HG03354 (cell line): Measurements from ENCODE around the gene C4orf51.

ENCODE experiments used
- ATAC-seq: cut with Tn5 transposase; IDR thresholded peaks from one replicate; pipeline ENCODE4 v1.9.1; 2021; ENCODE audit warnings: mild to moderate bottlenecking; ENCODE audit not compliant: unreplicated experiment, poor library complexity, severe bottlenecking

C4orf51 gene

GRCh38 chr4:145739845-145740244 is 59.9 kb downstream of the C4orf51 start:
- no peak for ATAC-seq

- no peak for ATAC-seq
Measured at GRCh38 chr4:145740806-145741205, 60.9 kb downstream of the C4orf51 start.

GRCh38 chr4:145743641-145744040 is 63.7 kb downstream of the C4orf51 start:
- no peak for ATAC-seq

- no peak for ATAC-seq
Measured at GRCh38 chr4:145755802-145756201, 75.9 kb downstream of the C4orf51 start.

- ATAC-seq: no peak
Measured at GRCh38 chr4:145756244-145756643, 76.3 kb downstream of the C4orf51 start.

GRCh38 chr4:145757188-145757587 is 77.2 kb downstream of the C4orf51 start:
- no peak for ATAC-seq

GRCh38 chr4:145760176-145760575 is 80.2 kb downstream of the C4orf51 start:
- ATAC-seq: no peak

- no peak for ATAC-seq
Measured at GRCh38 chr4:145760961-145761929, 81.3 kb downstream of the C4orf51 start.

GRCh38 chr4:145762719-145763118 is 82.8 kb downstream of the C4orf51 start:
- ATAC-seq: no peak

- ATAC-seq: no peak
Measured at GRCh38 chr4:145763399-145763798, 83.5 kb downstream of the C4orf51 start.

GRCh38 chr4:145766273-145766672 is 86.3 kb downstream of the C4orf51 start:
- ATAC-seq: no peak

- ATAC-seq: no peak
Measured at GRCh38 chr4:145769450-145770037, 89.6 kb downstream of the C4orf51 start.

GRCh38 chr4:145770124-145770523 is 90.2 kb downstream of the C4orf51 start:
- ATAC-seq: no peak

- ATAC-seq: no peak
Measured at GRCh38 chr4:145772347-145772746, 92.4 kb downstream of the C4orf51 start.

GRCh38 chr4:145773581-145774234 is 93.8 kb downstream of the C4orf51 start:
- ATAC-seq: peak; percentile 91

- no peak for ATAC-seq
Measured at GRCh38 chr4:145774473-145774872, 94.5 kb downstream of the C4orf51 start.

GRCh38 chr4:145775406-145775805 is 95.5 kb downstream of the C4orf51 start:
- ATAC-seq: no peak

- no peak for ATAC-seq
Measured at GRCh38 chr4:145776208-145776607, 96.3 kb downstream of the C4orf51 start.

GRCh38 chr4:145779319-145779801 is 99.4 kb downstream of the C4orf51 start:
- ATAC-seq: no peak

- no peak for ATAC-seq
Measured at GRCh38 chr4:145781351-145781750, 101.4 kb downstream of the C4orf51 start.
